Erythroblast (primary cell): ENCODE measurements around the gene TK2.

ENCODE experiments used
- GATA1 ChIP-seq: IDR thresholded peaks from 2 replicates; pipeline ENCODE4 v1.6.1; 2011; ENCODE audit warnings: low read depth, mild to moderate bottlenecking, control low read depth, low read length, moderate library complexity
- POLR2A ChIP-seq: IDR thresholded peaks from 2 replicates; pipeline ENCODE4 v1.6.1; 2011; ENCODE audit warnings: mild to moderate bottlenecking, low read length

- no peak for TF ChIP-seq POLR2A
- TF ChIP-seq GATA1 = no peak
These were observed 76.0 kb downstream of the TK2 start for GRCh38 chr16:66473654-66474519.
